ENCODE results near the gene NCAM1. TPM values are rescaled to one million over a fixed set of nuclear protein-coding genes. Genes with fewer than 3 reads are reported as not detected.

Gene NCAM1
- polyA plus RNA-seq, 2 of the 4 experiments (the other 2 are of a cell fraction), result 0.01 to 0.12 TPM

DNA sequence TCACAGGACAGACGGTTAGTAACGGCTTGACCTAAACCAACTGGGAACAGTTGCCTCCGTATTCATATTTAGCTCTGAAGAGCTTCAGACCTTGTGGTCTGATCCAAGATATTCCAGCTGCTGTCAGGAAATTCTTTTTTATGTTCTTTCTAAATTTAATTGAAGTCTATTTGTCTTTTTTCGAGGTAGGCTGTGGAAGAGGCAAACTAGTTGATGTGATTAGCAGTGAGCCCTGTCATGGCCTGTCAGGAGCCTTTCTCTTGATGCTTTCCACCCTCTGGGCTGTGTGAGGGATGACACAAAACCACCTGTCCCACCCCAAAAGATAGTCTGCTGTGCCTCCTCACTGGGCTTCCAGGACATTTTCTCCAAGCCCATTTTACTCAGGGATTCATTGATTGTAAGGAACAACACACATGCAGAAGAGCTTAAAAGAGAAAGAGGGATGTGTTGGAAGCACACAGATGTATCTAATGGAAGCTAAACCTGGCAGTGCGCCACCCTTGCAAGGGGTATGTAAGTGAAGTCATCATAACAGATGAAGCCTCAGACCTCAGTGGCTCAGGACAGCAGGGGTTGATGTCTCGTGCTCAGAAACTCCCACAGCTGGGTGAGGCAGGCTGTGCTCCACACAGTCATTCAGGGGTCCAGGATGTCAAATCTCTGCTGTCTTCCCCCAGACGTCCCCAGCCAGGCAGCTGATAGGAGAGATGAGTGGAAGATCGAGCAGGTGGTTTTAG, 170.0 kb downstream of the NCAM1 start:
- Histone ChIP-seq H3K9me3 (no peaks in the 10 kb centered on the region), H3K4me2 (no peak overlapping the region), H3K4me3 (no peak overlapping the region), H3K27ac (no peak overlapping the region), H3K4me1 (no peaks in the 10 kb centered on the region)
- TF ChIP-seq CHD4 (IDR thresholded peaks at IDR 0.05; ENCODE audit: borderline replicate concordance) (no peak), NPAS2 (CRISPR knock-in tag; IDR thresholded peaks at IDR 0.05; ENCODE audit: borderline replicate concordance) (no peak), ZC3H11A (IDR thresholded peaks at IDR 0.05) (no peak), ESRRA (IDR thresholded peaks at IDR 0.05; ENCODE audit: borderline replicate concordance, low read length) (no peak), TP53 (CRISPR knock-in tag; IDR thresholded peaks at IDR 0.05) (no peak)
- TF ChIP-seq, protein P1, sequence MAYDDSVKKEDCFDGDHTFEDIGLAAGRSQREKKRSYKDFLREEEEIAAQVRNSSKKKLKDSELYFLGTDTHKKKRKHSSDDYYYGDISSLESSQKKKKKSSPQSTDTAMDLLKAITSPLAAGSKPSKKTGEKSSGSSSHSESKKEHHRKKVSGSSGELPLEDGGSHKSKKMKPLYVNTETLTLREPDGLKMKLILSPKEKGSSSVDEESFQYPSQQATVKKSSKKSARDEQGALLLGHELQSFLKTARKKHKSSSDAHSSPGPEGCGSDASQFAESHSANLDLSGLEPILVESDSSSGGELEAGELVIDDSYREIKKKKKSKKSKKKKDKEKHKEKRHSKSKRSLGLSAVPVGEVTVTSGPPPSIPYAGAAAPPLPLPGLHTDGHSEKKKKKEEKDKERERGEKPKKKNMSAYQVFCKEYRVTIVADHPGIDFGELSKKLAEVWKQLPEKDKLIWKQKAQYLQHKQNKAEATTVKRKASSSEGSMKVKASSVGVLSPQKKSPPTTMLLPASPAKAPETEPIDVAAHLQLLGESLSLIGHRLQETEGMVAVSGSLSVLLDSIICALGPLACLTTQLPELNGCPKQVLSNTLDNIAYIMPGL (CRISPR knock-in tag; IDR thresholded peaks at IDR 0.05; ENCODE audit: borderline replicate concordance), result no peak
- TF ChIP-seq, protein P2, sequence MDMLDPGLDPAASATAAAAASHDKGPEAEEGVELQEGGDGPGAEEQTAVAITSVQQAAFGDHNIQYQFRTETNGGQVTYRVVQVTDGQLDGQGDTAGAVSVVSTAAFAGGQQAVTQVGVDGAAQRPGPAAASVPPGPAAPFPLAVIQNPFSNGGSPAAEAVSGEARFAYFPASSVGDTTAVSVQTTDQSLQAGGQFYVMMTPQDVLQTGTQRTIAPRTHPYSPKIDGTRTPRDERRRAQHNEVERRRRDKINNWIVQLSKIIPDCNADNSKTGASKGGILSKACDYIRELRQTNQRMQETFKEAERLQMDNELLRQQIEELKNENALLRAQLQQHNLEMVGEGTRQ (IDR thresholded peaks at IDR 0.05), result no peak
- 30% methylated on average over 8 of the region's 8 CpGs for WGBS (ENCODE audit: missing lambda C conversion rate)
- no peak for DNase-seq (ENCODE audit: low read depth in 1 of 2, low spot score in 1 of 2)
- ChIA-PET POLR2A (no interaction called here), CTCF (no interaction called here)
- no peak for FAIRE-seq
- no peak for ATAC-seq

GRCh38 chr11:113133071-113133470, 171.9 kb downstream of the NCAM1 start:
- no peak overlapping the region for H3K4me3 ChIP-seq
- POLR2A ChIA-PET, result no interaction called here
- CTCF ChIA-PET, result interaction anchor here (1.4 kb wide), 1 partner anchor 19 kb away, joined by 3 read pairs; no protein-coding TSS in a partner anchor
- H3K9me3 ChIP-seq, result no peaks in the 10 kb centered on the region
- H3K4me1 ChIP-seq, result no peaks in the 10 kb centered on the region
- no peak for TF ChIP-seq MAFK (IDR thresholded peaks at IDR 0.05; ENCODE audit: partially characterized antibody)
- TF ChIP-seq HOXA7 (CRISPR knock-in tag; IDR thresholded peaks at IDR 0.05), result no peak
- no peak for TF ChIP-seq RAD21 (conservative IDR thresholded peaks at IDR 0.05 in 1 of 2, IDR thresholded peaks at IDR 0.05 in 1 of 2)
- TF ChIP-seq FOSB (CRISPR knock-in tag; IDR thresholded peaks at IDR 0.05), result no peak
- TF ChIP-seq PHF8 (IDR thresholded peaks at IDR 0.05; ENCODE audit: borderline replicate concordance, low read depth), result no peak
- TF ChIP-seq, protein P3, sequence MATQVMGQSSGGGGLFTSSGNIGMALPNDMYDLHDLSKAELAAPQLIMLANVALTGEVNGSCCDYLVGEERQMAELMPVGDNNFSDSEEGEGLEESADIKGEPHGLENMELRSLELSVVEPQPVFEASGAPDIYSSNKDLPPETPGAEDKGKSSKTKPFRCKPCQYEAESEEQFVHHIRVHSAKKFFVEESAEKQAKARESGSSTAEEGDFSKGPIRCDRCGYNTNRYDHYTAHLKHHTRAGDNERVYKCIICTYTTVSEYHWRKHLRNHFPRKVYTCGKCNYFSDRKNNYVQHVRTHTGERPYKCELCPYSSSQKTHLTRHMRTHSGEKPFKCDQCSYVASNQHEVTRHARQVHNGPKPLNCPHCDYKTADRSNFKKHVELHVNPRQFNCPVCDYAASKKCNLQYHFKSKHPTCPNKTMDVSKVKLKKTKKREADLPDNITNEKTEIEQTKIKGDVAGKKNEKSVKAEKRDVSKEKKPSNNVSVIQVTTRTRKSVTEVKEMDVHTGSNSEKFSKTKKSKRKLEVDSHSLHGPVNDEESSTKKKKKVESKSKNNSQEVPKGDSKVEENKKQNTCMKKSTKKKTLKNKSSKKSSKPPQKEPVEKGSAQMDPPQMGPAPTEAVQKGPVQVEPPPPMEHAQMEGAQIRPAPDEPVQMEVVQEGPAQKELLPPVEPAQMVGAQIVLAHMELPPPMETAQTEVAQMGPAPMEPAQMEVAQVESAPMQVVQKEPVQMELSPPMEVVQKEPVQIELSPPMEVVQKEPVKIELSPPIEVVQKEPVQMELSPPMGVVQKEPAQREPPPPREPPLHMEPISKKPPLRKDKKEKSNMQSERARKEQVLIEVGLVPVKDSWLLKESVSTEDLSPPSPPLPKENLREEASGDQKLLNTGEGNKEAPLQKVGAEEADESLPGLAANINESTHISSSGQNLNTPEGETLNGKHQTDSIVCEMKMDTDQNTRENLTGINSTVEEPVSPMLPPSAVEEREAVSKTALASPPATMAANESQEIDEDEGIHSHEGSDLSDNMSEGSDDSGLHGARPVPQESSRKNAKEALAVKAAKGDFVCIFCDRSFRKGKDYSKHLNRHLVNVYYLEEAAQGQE (IDR thresholded peaks at IDR 0.05), result no peak
- TF ChIP-seq JUN (IDR thresholded peaks at IDR 0.05), result no peak
- no peak for TF ChIP-seq EHF (CRISPR knock-in tag; IDR thresholded peaks at IDR 0.05)
- TF ChIP-seq, protein P4, sequence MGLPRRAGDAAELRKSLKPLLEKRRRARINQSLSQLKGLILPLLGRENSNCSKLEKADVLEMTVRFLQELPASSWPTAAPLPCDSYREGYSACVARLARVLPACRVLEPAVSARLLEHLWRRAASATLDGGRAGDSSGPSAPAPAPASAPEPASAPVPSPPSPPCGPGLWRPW (IDR thresholded peaks at IDR 0.05), result no peak
- TF ChIP-seq HDAC2 (IDR thresholded peaks at IDR 0.05), result no peak
- no peak for TF ChIP-seq RFX5 (IDR thresholded peaks at IDR 0.05)
- no peak for TF ChIP-seq NR3C1 (IDR thresholded peaks at IDR 0.05)
- H3K4me2 ChIP-seq, result no peak overlapping the region
- no peak for DNase-seq (ENCODE audit: low read depth in 1 of 2, low spot score in 1 of 2)
- H3K27ac ChIP-seq, result no peak overlapping the region
- no peak for ATAC-seq
- 31% methylated on average over 4 of the region's 4 CpGs for WGBS (ENCODE audit: missing lambda C conversion rate)
- no peak for FAIRE-seq

Measured in A549 (cell line).